ENCODE results near the gene ADIPOQ.
A peak's percentile ranks its signal among the peaks of the same experiment; 100 is the strongest.
"Not testable (repeated sequence)": the region's sequence is repeated elsewhere in the genome, so short reads cannot be mapped to it uniquely, and the experiment has no call there.

The ADIPOQ gene

GRCh38 chr3:186869253-186870100, 27.0 kb downstream of the ADIPOQ start:
- H3K9me3 ChIP-seq (ENCODE audit: control insufficient read depth, low read length): no peaks in the 10 kb centered on the region
- no peaks in the 10 kb centered on the region for H3K79me2 ChIP-seq
- no peak overlapping the region for H2AFZ ChIP-seq
- no peaks in the 10 kb centered on the region for H3K27me3 ChIP-seq (ENCODE audit: control insufficient read depth, insufficient read depth, low read length)
- peaks cover 4% of the 10 kb centered on the region for H3K4me1 ChIP-seq
- no peak overlapping the region for H3K9ac ChIP-seq
- H3K36me3 ChIP-seq (ENCODE audit: control insufficient read depth, insufficient read depth, low read length): no peaks in the 10 kb centered on the region
- H3K27ac ChIP-seq: no peak overlapping the region
- no peak for TF ChIP-seq CTCF (IDR thresholded peaks at IDR 0.05)
- H3K4me3 ChIP-seq (ENCODE audit: low read depth, low read length): no peak overlapping the region
- no peak overlapping the region for H3K4me2 ChIP-seq (ENCODE audit: low read length)

- Histone ChIP-seq H3K9me3 (ENCODE audit: control insufficient read depth, low read length) (no peaks in the 10 kb centered on the region), H3K36me3 (ENCODE audit: control insufficient read depth, insufficient read depth, low read length) (no peaks in the 10 kb centered on the region), H3K4me3 (ENCODE audit: low read depth, low read length) (no peak overlapping the region), H3K4me2 (ENCODE audit: low read length) (peak overlapping the region; percentile 17), H3K9ac (no peak overlapping the region), H3K4me1 (peaks cover 4% of the 10 kb centered on the region), H3K79me2 (no peaks in the 10 kb centered on the region), H3K27ac (no peak overlapping the region), H2AFZ (no peak overlapping the region), H3K27me3 (ENCODE audit: control insufficient read depth, insufficient read depth, low read length) (no peaks in the 10 kb centered on the region)
- no peak for TF ChIP-seq CTCF (IDR thresholded peaks at IDR 0.05)
Measured at GRCh38 chr3:186870421-186871201, 28.1 kb downstream of the ADIPOQ start.

- Histone ChIP-seq H3K27me3 (ENCODE audit: control insufficient read depth, insufficient read depth, low read length) (no peaks in the 10 kb centered on the region), H3K9me3 (ENCODE audit: control insufficient read depth, low read length) (no peaks in the 10 kb centered on the region), H3K9ac (no peak overlapping the region), H3K4me1 (peaks cover 4% of the 10 kb centered on the region), H2AFZ (peak overlapping the region; percentile 13), H3K4me2 (ENCODE audit: low read length) (no peak overlapping the region), H3K27ac (no peak overlapping the region), H3K79me2 (no peaks in the 10 kb centered on the region), H3K4me3 (ENCODE audit: low read depth, low read length) (no peak overlapping the region), H3K36me3 (ENCODE audit: control insufficient read depth, insufficient read depth, low read length) (no peaks in the 10 kb centered on the region)
- no peak for TF ChIP-seq CTCF (IDR thresholded peaks at IDR 0.05)
Measured at GRCh38 chr3:186871403-186871924, 29.0 kb downstream of the ADIPOQ start.

GRCh38 chr3:186873796-186874195, 31.3 kb downstream of the ADIPOQ start:
- H3K9ac ChIP-seq; H3K9me3 ChIP-seq (ENCODE audit: control insufficient read depth, low read length); H3K79me2 ChIP-seq; H2AFZ ChIP-seq; H3K27me3 ChIP-seq (ENCODE audit: control insufficient read depth, insufficient read depth, low read length); H3K36me3 ChIP-seq (ENCODE audit: control insufficient read depth, insufficient read depth, low read length); H3K4me2 ChIP-seq (ENCODE audit: low read length); H3K27ac ChIP-seq; H3K4me3 ChIP-seq (ENCODE audit: low read depth, low read length); H3K4me1 ChIP-seq: not testable (repeated sequence)

GRCh38 chr3:186874216-186874615, 31.7 kb downstream of the ADIPOQ start:
- H3K27me3 ChIP-seq (ENCODE audit: control insufficient read depth, insufficient read depth, low read length); H3K4me2 ChIP-seq (ENCODE audit: low read length); H3K4me3 ChIP-seq (ENCODE audit: low read depth, low read length); H2AFZ ChIP-seq; H3K27ac ChIP-seq; H3K9ac ChIP-seq; H3K36me3 ChIP-seq (ENCODE audit: control insufficient read depth, insufficient read depth, low read length); H3K9me3 ChIP-seq (ENCODE audit: control insufficient read depth, low read length); H3K79me2 ChIP-seq; H3K4me1 ChIP-seq: not testable (repeated sequence)

- H3K9ac ChIP-seq; H3K27me3 ChIP-seq (ENCODE audit: control insufficient read depth, insufficient read depth, low read length); H3K4me2 ChIP-seq (ENCODE audit: low read length); H3K4me1 ChIP-seq; H3K79me2 ChIP-seq; H3K9me3 ChIP-seq (ENCODE audit: control insufficient read depth, low read length); H3K36me3 ChIP-seq (ENCODE audit: control insufficient read depth, insufficient read depth, low read length); H3K27ac ChIP-seq; H2AFZ ChIP-seq; H3K4me3 ChIP-seq (ENCODE audit: low read depth, low read length): not testable (repeated sequence)
Measured at GRCh38 chr3:186874841-186875240, 32.3 kb downstream of the ADIPOQ start.
